Loucy (cell line): ENCODE measurements around the gene STXBP6.
"Not testable (repeated sequence)": the region's sequence is repeated elsewhere in the genome, so short reads cannot be mapped to it uniquely, and the experiment has no call there.

Experiments used
- H2AFZ ChIP-seq: fragments of 200-600 bp; sonication (generic); 2 replicates; pipeline ENCODE4 v1.6.0; 2016; ENCODE audit warnings: antibody characterized with exemption, mild to moderate bottlenecking, low read length, moderate library complexity
- H3F3A ChIP-seq: fragments of 200-600 bp; 2 replicates; pipeline ENCODE4 v1.6.0; 2016; ENCODE audit warnings: antibody characterized with exemption, low read depth, mild to moderate bottlenecking
- H3K27me3 ChIP-seq: fragments of 200-600 bp; sonication (generic); 2 replicates; pipeline ENCODE4 v1.6.1; 2014; ENCODE audit warnings: low read length, mild to moderate bottlenecking; ENCODE audit not compliant: insufficient read depth, poor library complexity, severe bottlenecking
- H3K36me3 ChIP-seq: fragments of 200-600 bp; sonication (generic); 2 replicates; pipeline ENCODE4 v1.6.1; 2016; ENCODE audit warnings: low read length; ENCODE audit not compliant: insufficient read depth
- H3K4me1 ChIP-seq: fragments of 200-600 bp; sonication (generic); 2 replicates; pipeline ENCODE4 v1.5.1; 2014; ENCODE audit warnings: low read length, mild to moderate bottlenecking; ENCODE audit not compliant: insufficient read depth, poor library complexity, severe bottlenecking
- H3K4me2 ChIP-seq: fragments of 200-600 bp; sonication (generic); 2 replicates; pipeline ENCODE4 v1.6.0; 2014; ENCODE audit warnings: antibody characterized with exemption, low read length, low read depth, mild to moderate bottlenecking; ENCODE audit not compliant: poor library complexity, severe bottlenecking
- H3K4me3 ChIP-seq: fragments of 200-600 bp; sonication (generic); 2 replicates; pipeline ENCODE4 v1.5.1; 2014; ENCODE audit warnings: low read length, mild to moderate bottlenecking, mixed read lengths; ENCODE audit not compliant: poor library complexity, severe bottlenecking
- H3K79me2 ChIP-seq: fragments of 200-600 bp; sonication (generic); 2 replicates; pipeline ENCODE4 v1.6.1; 2014; ENCODE audit warnings: low read length; ENCODE audit not compliant: insufficient read depth
- H3K9ac ChIP-seq: fragments of 200-600 bp; sonication (generic); 2 replicates; pipeline ENCODE4 v1.6.0; 2014; ENCODE audit warnings: mild to moderate bottlenecking, low read depth, low read length, moderate library complexity; ENCODE audit not compliant: poor library complexity, severe bottlenecking
- H3K9me2 ChIP-seq: fragments of 200-600 bp; sonication (generic); replicated peaks from 2 replicates; pipeline ENCODE4 v1.6.1; 2016; ENCODE audit warnings: low read depth, low read length, mixed read lengths
- H3K9me3 ChIP-seq: fragments of 200-600 bp; sonication (generic); 2 replicates; pipeline ENCODE4 v1.6.1; 2014; ENCODE audit warnings: mild to moderate bottlenecking, antibody characterized with exemption, low read length, low read depth; ENCODE audit not compliant: insufficient read depth
- H4K20me1 ChIP-seq: fragments of 200-600 bp; sonication (generic); 2 replicates; pipeline ENCODE4 v1.6.0; 2014; ENCODE audit warnings: antibody characterized with exemption, low read length, mild to moderate bottlenecking; ENCODE audit not compliant: insufficient read depth, poor library complexity, severe bottlenecking
- CTCF ChIP-seq: fragments of 200-600 bp; sonication (generic); conservative IDR thresholded peaks from 2 replicates; pipeline ENCODE4 v1.5.1; 2014; ENCODE audit warnings: mild to moderate bottlenecking, antibody characterized with exemption, low read length
- EZH2phosphoT487 ChIP-seq: fragments of 200-600 bp; IDR thresholded peaks from 2 replicates; pipeline ENCODE4 v1.6.1; 2018; ENCODE audit warnings: antibody characterized with exemption, mild to moderate bottlenecking, moderate library complexity, borderline replicate concordance

The STXBP6 gene

DNA sequence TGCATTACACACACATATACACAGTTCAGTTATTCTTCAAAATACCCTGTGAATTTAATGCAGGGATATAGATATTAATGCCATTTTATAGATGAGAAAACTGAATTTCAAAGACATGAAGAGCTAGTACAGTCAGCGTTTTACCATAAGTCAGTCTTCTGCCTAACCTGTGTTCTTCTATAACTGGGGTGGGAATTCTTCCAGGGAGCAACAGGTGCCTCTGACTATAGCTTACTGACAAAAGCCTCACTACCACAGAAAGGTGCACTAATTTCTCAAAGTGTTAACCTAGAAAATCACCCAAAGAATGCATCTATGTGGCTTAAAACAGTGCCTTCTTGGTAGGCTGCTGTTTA lies 84.4 kb downstream of the STXBP6 start:
- H3K9me2 ChIP-seq, result no peaks in the 10 kb centered on the region
- H3K9me3 ChIP-seq, result no peaks in the 10 kb centered on the region
- H3K36me3 ChIP-seq, result no peaks in the 10 kb centered on the region
- H3K79me2 ChIP-seq, result no peaks in the 10 kb centered on the region
- TF ChIP-seq CTCF (no peak), EZH2phosphoT487 (no peak)
- H2AFZ ChIP-seq, result no peak overlapping the region
- peaks cover 11% of the 10 kb centered on the region for H3K4me1 ChIP-seq
- no peak overlapping the region for H3K9ac ChIP-seq
- H3F3A ChIP-seq, result no peaks in the 10 kb centered on the region
- H3K4me3 ChIP-seq, result no peak overlapping the region
- no peak overlapping the region for H3K4me2 ChIP-seq
- H4K20me1 ChIP-seq, result no peaks in the 10 kb centered on the region
- no peaks in the 10 kb centered on the region for H3K27me3 ChIP-seq

- Histone ChIP-seq H3K27me3 (no peaks in the 10 kb centered on the region), H3K9me3 (no peaks in the 10 kb centered on the region), H3K9ac (no peak overlapping the region), H3K4me1 (peaks cover 11% of the 10 kb centered on the region), H3K36me3 (no peaks in the 10 kb centered on the region), H3K79me2 (no peaks in the 10 kb centered on the region), H4K20me1 (no peaks in the 10 kb centered on the region), H3K9me2 (no peaks in the 10 kb centered on the region), H3K4me3 (no peak overlapping the region), H3K4me2 (no peak overlapping the region), H3F3A (no peaks in the 10 kb centered on the region), H2AFZ (no peak overlapping the region)
- TF ChIP-seq CTCF, result no peak
Measured at GRCh38 chr14:24964591-24964990, 85.4 kb downstream of the STXBP6 start.

DNA sequence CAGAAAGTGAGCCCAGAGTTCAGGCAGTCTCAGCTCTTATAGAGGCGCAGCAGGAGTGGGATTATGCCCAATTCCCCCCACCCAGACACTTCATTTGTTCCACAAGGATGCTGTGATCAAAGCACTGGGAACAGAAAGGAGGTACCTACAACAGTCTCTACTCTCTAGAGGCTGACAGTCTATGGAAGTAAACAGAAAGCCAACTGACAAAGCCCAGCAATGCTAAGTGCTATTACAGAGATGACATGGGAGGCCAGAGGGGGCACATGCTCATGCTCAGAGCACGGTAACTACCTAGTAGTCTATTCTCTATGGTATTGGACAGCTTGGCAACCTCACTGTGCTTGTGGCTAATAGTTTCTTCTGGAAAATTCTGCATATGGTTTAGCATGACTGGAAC lies 85.9 kb downstream of the STXBP6 start:
- Histone ChIP-seq H3K79me2 (no peaks in the 10 kb centered on the region), H3K4me1 (peaks cover 11% of the 10 kb centered on the region), H3F3A (no peaks in the 10 kb centered on the region), H3K36me3 (no peaks in the 10 kb centered on the region), H4K20me1 (no peaks in the 10 kb centered on the region), H2AFZ (no peak overlapping the region), H3K4me2 (no peak overlapping the region), H3K27me3 (no peaks in the 10 kb centered on the region), H3K4me3 (no peak overlapping the region), H3K9me2 (no peaks in the 10 kb centered on the region), H3K9me3 (no peaks in the 10 kb centered on the region), H3K9ac (no peak overlapping the region)
- TF ChIP-seq EZH2phosphoT487 (no peak), CTCF (no peak)

DNA sequence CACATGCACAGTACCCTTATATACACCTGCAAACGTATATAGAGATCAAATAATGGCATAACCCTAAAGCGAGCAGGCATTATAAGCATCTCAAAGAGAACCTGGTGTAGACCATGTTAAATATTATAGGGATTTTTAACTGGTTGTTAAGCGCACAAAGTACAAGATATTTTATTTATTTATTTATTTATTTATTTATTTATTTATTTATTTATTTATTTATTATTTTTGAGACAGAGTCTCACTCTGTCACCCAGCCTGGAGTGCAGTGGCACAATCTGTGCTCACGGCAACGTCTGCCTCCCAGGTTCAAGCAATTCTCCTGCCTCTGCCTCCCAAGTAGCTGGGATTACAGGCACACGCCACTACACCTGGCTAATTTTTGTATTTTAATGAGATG lies 87.8 kb downstream of the STXBP6 start:
- not testable (repeated sequence) for H3K27me3 ChIP-seq, H3K36me3 ChIP-seq, H3K9me3 ChIP-seq, H3K4me3 ChIP-seq, H3K9ac ChIP-seq, H3K79me2 ChIP-seq, H3F3A ChIP-seq, H2AFZ ChIP-seq, H3K9me2 ChIP-seq, H4K20me1 ChIP-seq, H3K4me2 ChIP-seq
- H3K4me1 ChIP-seq, result peaks cover 11% of the 10 kb centered on the region
